Upper lobe of left lung (tissue), 6 donors: ENCODE measurements around the gene TTC12. TPM values are rescaled to one million over a fixed set of nuclear protein-coding genes. Genes with fewer than 3 reads are reported as not detected.

Experiments
- ATAC-seq, 2 donors: fragments of 200-7000 bp; cut with Tn5 transposase; one replicate each; pipeline ENCODE4 v1.9.1; 2022; ENCODE audit warnings: mild to moderate bottlenecking in 2 of 2, moderate library complexity in 2 of 2; ENCODE audit not compliant: low FRiP score in 2 of 2
- DNase-seq, 2 donors: peaks; one replicate each; pipeline ENCODE4 v3.0.0-alpha.2; 2019 to 2020
- H3K27ac ChIP-seq, 4 donors: fragments of 200-600 bp; sonication (generic); one replicate each; pipeline ENCODE4 v1.5.1; 2016 to 2019
- H3K27me3 ChIP-seq, 4 donors: fragments of 200-600 bp; sonication (generic); one replicate each; pipeline ENCODE4 v1.5.1; 2017 to 2019
- H3K36me3 ChIP-seq, 4 donors: fragments of 200-600 bp; sonication (generic); one replicate each; pipeline ENCODE4 v1.5.1; 2016 to 2019
- H3K4me1 ChIP-seq, 4 donors: fragments of 200-600 bp; sonication (generic); one replicate each; pipeline ENCODE4 v1.5.1; 2018 to 2019
- H3K4me3 ChIP-seq, 4 donors: fragments of 200-600 bp; sonication (generic); one replicate each; pipeline ENCODE4 v1.5.1; 2017 to 2019; ENCODE audit warnings: mild to moderate bottlenecking in 2 of 4, moderate library complexity in 1 of 4
- H3K9me3 ChIP-seq, 4 donors: fragments of 200-600 bp; sonication (generic); one replicate each; pipeline ENCODE4 v1.5.1; 2018 to 2019
- CTCF ChIP-seq, 6 experiments: fragments of 450-650 bp in 4 of 6; fragments of 200-600 bp in 2 of 6; sonication (generic) in 2 of 6; IDR thresholded peaks; one replicate each; pipeline ENCODE4 v1.5.1; 2016 to 2019; ENCODE audit warnings: antibody characterized with exemption in 6 of 6
- EP300 ChIP-seq, 4 donors: sonication (generic); formaldehyde crosslinking; IDR thresholded peaks; one replicate each; pipeline ENCODE4 v1.5.1; 2017; ENCODE audit warnings: antibody characterized with exemption in 4 of 4, control low read depth in 2 of 4
- POLR2A ChIP-seq, 4 donors: fragments of 450-650 bp; IDR thresholded peaks; one replicate each; pipeline ENCODE4 v1.5.1; 2016 to 2017; ENCODE audit warnings: antibody characterized with exemption in 4 of 4, mild to moderate bottlenecking in 2 of 4
- POLR2AphosphoS5 ChIP-seq, 2 donors: sonication (generic); formaldehyde crosslinking; IDR thresholded peaks; one replicate each; pipeline ENCODE4 v1.5.1; 2017; ENCODE audit warnings: antibody characterized with exemption in 2 of 2
- WGBS, 2 donors: methylation state at CpG; one replicate each; pipeline ENCODE4 v1.1.5; 2017 to 2018; 5-methylcytosine and 5-hydroxymethylcytosine counted together
- total RNA-seq, 6 donors: library from RNA; depleted of rRNA in 4 of 6; stranded (reverse); fragments of >200 nt in 4 of 6; gene quantifications; one replicate each; pipeline versions ENCODE4 v1.1.0 to v1.2.1, GENCODE V29; 2016 to 2021
- donor health status: DM: no; HTN: no; CAD: no; lungs with moderate emphysema.
- donor health status: DM: no; HTN: yes; CAD: no; lungs with severe emphysema.

The TTC12 gene
- total RNA-seq, 6 donors from 2014 or later: 11.6 to 56.7 (median 16.1) TPM

GRCh38 chr11:113377681-113378412 lies 63.5 kb downstream of the TTC12 start:
- no peak for TF ChIP-seq POLR2A (IDR thresholded peaks at IDR 0.05)
- WGBS, 2 donors: 74 to 83% methylated on average over 7 of the region's 7 CpGs
- no peak overlapping the region for H3K4me3 ChIP-seq
- no peak for DNase-seq
- H3K9me3 ChIP-seq: no peaks in the 10 kb centered on the region
- no peaks in the 10 kb centered on the region for H3K4me1 ChIP-seq
- no peak overlapping the region for H3K27ac ChIP-seq
- no peak for ATAC-seq
- no peaks in the 10 kb centered on the region for H3K27me3 ChIP-seq
- no peaks in the 10 kb centered on the region for H3K36me3 ChIP-seq

- H3K4me3 ChIP-seq: no peak overlapping the region
- H3K9me3 ChIP-seq: no peaks in the 10 kb centered on the region
- no peak for TF ChIP-seq EP300 (IDR thresholded peaks at IDR 0.05)
- no peaks in the 10 kb centered on the region for H3K27me3 ChIP-seq
- H3K4me1 ChIP-seq: no peaks in the 10 kb centered on the region
- no peak for ATAC-seq
- DNase-seq: no peak
- H3K27ac ChIP-seq: no peak overlapping the region
- no peaks in the 10 kb centered on the region for H3K36me3 ChIP-seq
- WGBS, 2 donors: 72 to 75% methylated on average over 1 of the region's 1 CpG
Measured at GRCh38 chr11:113378692-113379091, 64.3 kb downstream of the TTC12 start.

- Histone ChIP-seq H3K27ac (no peak overlapping the region), H3K27me3 (no peaks in the 10 kb centered on the region), H3K9me3 (no peaks in the 10 kb centered on the region), H3K4me3 (no peak overlapping the region), H3K4me1 (no peaks in the 10 kb centered on the region), H3K36me3 (no peaks in the 10 kb centered on the region)
- ATAC-seq (no peak), DNase-seq (no peak)
- TF ChIP-seq POLR2A (IDR thresholded peaks at IDR 0.05) (no peak), POLR2AphosphoS5 (IDR thresholded peaks at IDR 0.05) (no peak), EP300 (IDR thresholded peaks at IDR 0.05) (no peak), CTCF (IDR thresholded peaks at IDR 0.05) (no peak)
Measured at GRCh38 chr11:113382121-113382520, 67.7 kb downstream of the TTC12 start.

GRCh38 chr11:113384551-113384950 lies 70.2 kb downstream of the TTC12 start:
- WGBS, 2 donors: 59 to 62% methylated on average over 3 of the region's 3 CpGs
- H3K36me3 ChIP-seq: no peaks in the 10 kb centered on the region
- no peak overlapping the region for H3K27ac ChIP-seq
- peaks cover 0 to 7% (median 2%) of the 10 kb centered on the region in 4 donors for H3K4me1 ChIP-seq
- TF ChIP-seq EP300 (IDR thresholded peaks at IDR 0.05) (no peak), POLR2A (IDR thresholded peaks at IDR 0.05) (no peak), CTCF (IDR thresholded peaks at IDR 0.05) (no peak), POLR2AphosphoS5 (IDR thresholded peaks at IDR 0.05) (no peak)
- no peaks in the 10 kb centered on the region for H3K9me3 ChIP-seq
- H3K4me3 ChIP-seq: no peak overlapping the region
- no peak for ATAC-seq
- DNase-seq: peak in 1 of 2 donors; percentile 31
- peaks cover 0 to 12% (median 6%) of the 10 kb centered on the region in 4 donors for H3K27me3 ChIP-seq

- peaks cover 0 to 7% (median 2%) of the 10 kb centered on the region in 4 donors for H3K4me1 ChIP-seq
- peaks cover 0 to 12% (median 6%) of the 10 kb centered on the region in 4 donors for H3K27me3 ChIP-seq
- H3K9me3 ChIP-seq: no peaks in the 10 kb centered on the region
- H3K4me3 ChIP-seq: no peak overlapping the region
- WGBS, 2 donors: 94 to 100% methylated on average over 2 to 3 of the region's 3 CpGs
- DNase-seq (peak in 1 of 2 donors; percentile 44), ATAC-seq (no peak)
- no peaks in the 10 kb centered on the region for H3K36me3 ChIP-seq
- H3K27ac ChIP-seq: no peak overlapping the region
- no peak for TF ChIP-seq CTCF (IDR thresholded peaks at IDR 0.05)
- no peak for TF ChIP-seq POLR2A (IDR thresholded peaks at IDR 0.05)
- TF ChIP-seq POLR2AphosphoS5 (IDR thresholded peaks at IDR 0.05): no peak
- TF ChIP-seq EP300 (IDR thresholded peaks at IDR 0.05): no peak
Measured at GRCh38 chr11:113385749-113386148, 71.4 kb downstream of the TTC12 start.

- Histone ChIP-seq H3K4me1 (peaks cover 0 to 7% (median 2%) of the 10 kb centered on the region in 4 donors), H3K27me3 (peaks cover 0 to 12% (median 6%) of the 10 kb centered on the region in 4 donors), H3K36me3 (no peaks in the 10 kb centered on the region), H3K4me3 (no peak overlapping the region), H3K27ac (no peak overlapping the region), H3K9me3 (no peaks in the 10 kb centered on the region)
- WGBS, 2 donors: 83 to 89% methylated on average over 3 to 6 of the region's 6 CpGs
- no peak for TF ChIP-seq EP300 (IDR thresholded peaks at IDR 0.05)
- no peak for TF ChIP-seq POLR2A (IDR thresholded peaks at IDR 0.05)
- no peak for TF ChIP-seq POLR2AphosphoS5 (IDR thresholded peaks at IDR 0.05)
- no peak for TF ChIP-seq CTCF (IDR thresholded peaks at IDR 0.05)
- ATAC-seq (no peak), DNase-seq (no peak)
Measured at GRCh38 chr11:113386866-113387265, 72.5 kb downstream of the TTC12 start.
